Keratinocyte (primary cell): ENCODE results near the gene TMEM161B. TPM values are rescaled to one million over a fixed set of nuclear protein-coding genes. Genes with fewer than 3 reads are reported as not detected.

ENCODE experiments used
- DNase-seq: peaks from one replicate; pipeline ENCODE4 v3.0.0-alpha.2; 2011; ENCODE audit warnings: low read depth, missing footprints, low spot score
- FAIRE-seq: peaks from 2 replicates; lab custom pipeline; 2011; peaks lifted over from hg19 to GRCh38; lab: Jason Lieb, UNC
- H2AFZ ChIP-seq: 2 replicates; pipeline ENCODE4 v1.6.0; 2012; ENCODE audit warnings: low read length, control low read depth, inconsistent platforms; ENCODE audit not compliant: control insufficient read depth
- H3K27ac ChIP-seq: 2 replicates; pipeline ENCODE4 v1.5.1; 2011; ENCODE audit warnings: low read length; ENCODE audit not compliant: control insufficient read depth, insufficient read depth
- H3K27me3 ChIP-seq: 3 replicates; pipeline ENCODE4 v1.6.0; 2011; ENCODE audit warnings: low read length; ENCODE audit not compliant: control insufficient read depth, insufficient read depth; ENCODE audit errors: extremely low read depth
- H3K36me3 ChIP-seq, 2 experiments: 2 replicates in 1 of 2; 3 replicates in 1 of 2; pipeline ENCODE4 v1.5.1; 2011; ENCODE audit warnings: low read length in 2 of 2, mild to moderate bottlenecking in 1 of 2; ENCODE audit not compliant: control insufficient read depth in 2 of 2, insufficient read depth in 2 of 2; ENCODE audit errors: extremely low read depth in 1 of 2
- H3K4me1 ChIP-seq: 3 replicates; pipeline ENCODE4 v1.5.1; 2011; ENCODE audit warnings: low read length; ENCODE audit not compliant: control insufficient read depth, insufficient read depth; ENCODE audit errors: extremely low read depth
- H3K4me2 ChIP-seq: 3 replicates; pipeline ENCODE4 v1.6.0; 2011; ENCODE audit warnings: low read depth, low read length; ENCODE audit not compliant: control insufficient read depth, insufficient read depth; ENCODE audit errors: extremely low read depth
- H3K4me3 ChIP-seq, 3 experiments: fragments of 200-600 bp in 1 of 3; sonication (generic) in 1 of 3; 2 replicates in 2 of 3; 3 replicates in 1 of 3; pipeline ENCODE4 v1.5.1; 2011 to 2016; ENCODE audit warnings: low read length in 3 of 3, mild to moderate bottlenecking in 3 of 3, control low read depth in 2 of 3, inconsistent platforms in 1 of 3, low read depth in 1 of 3, mixed read lengths in 1 of 3, mixed run types in 1 of 3, moderate library complexity in 1 of 3; ENCODE audit not compliant: control insufficient read depth in 2 of 3, insufficient read depth in 2 of 3; ENCODE audit errors: extremely low read depth in 1 of 3
- H3K79me2 ChIP-seq: 2 replicates; pipeline ENCODE4 v1.6.0; 2012; ENCODE audit warnings: low read length; ENCODE audit not compliant: control insufficient read depth, insufficient read depth
- H3K9ac ChIP-seq: 3 replicates; pipeline ENCODE4 v1.6.0; 2011; ENCODE audit warnings: low read length; ENCODE audit not compliant: control insufficient read depth, insufficient read depth; ENCODE audit errors: extremely low read depth
- H3K9me1 ChIP-seq: 3 replicates; pipeline ENCODE4 v1.6.0; 2011; ENCODE audit warnings: low read length; ENCODE audit not compliant: control insufficient read depth, insufficient read depth; ENCODE audit errors: extremely low read depth
- H3K9me3 ChIP-seq: 2 replicates; pipeline ENCODE4 v1.5.1; 2012; ENCODE audit warnings: low read depth, low read length; ENCODE audit not compliant: control insufficient read depth
- H4K20me1 ChIP-seq: 3 replicates; pipeline ENCODE4 v1.6.0; 2011; ENCODE audit warnings: low read length; ENCODE audit not compliant: control insufficient read depth, insufficient read depth; ENCODE audit errors: extremely low read depth
- CTCF ChIP-seq, 3 experiments: IDR thresholded peaks in 1 of 3; conservative IDR thresholded peaks in 1 of 3; optimal IDR thresholded peaks in 1 of 3; 2 replicates in 2 of 3; 3 replicates in 1 of 3; pipeline versions ENCODE3 to v1.5.1; 2011; ENCODE audit warnings: low read length in 3 of 3, mild to moderate bottlenecking in 3 of 3, moderate library complexity in 2 of 3, control low read depth in 1 of 3, inconsistent platforms in 1 of 3; ENCODE audit not compliant: insufficient read depth in 2 of 3; ENCODE audit errors: extremely low read depth in 1 of 3
- EZH2 ChIP-seq: IDR thresholded peaks from one replicate; pipeline ENCODE4 v1.6.1; 2012; ENCODE audit warnings: inconsistent platforms, mild to moderate bottlenecking, low read length, moderate library complexity
- dilution Hi-C: fragments of 300-500 bp; cut with MboI; formaldehyde crosslinking; loops from one replicate; pipeline ENCODE4 v1.7.0; 2020; ENCODE audit warnings: low sequenced_read_pairs; ENCODE audit not compliant: extremely low pct_ligation_motif_present
- polyA plus RNA-seq, 5 experiments: library from polyadenylated mRNA; depleted of rRNA in 3 of 5; stranded (reverse) in 3 of 5; stranded (forward) in 1 of 5; unstranded in 1 of 5; fragments of >200 nt; gene quantifications; 1 replicate in 1 of 5; 2 replicates in 3 of 5; 3 replicates in 1 of 5; pipeline versions ENCODE4 v1.2.1 to v1.2.3, GENCODE V29; 2011 to 2012; ENCODE audit warnings: missing spikeins in 2 of 5, low read depth in 1 of 5, low replicate concordance in 1 of 5

TMEM161B gene
- polyA plus RNA-seq, 1 donor (not counting 4 experiments of a cell fraction or from before 2014, with no cell fraction given), result 18.2 TPM

DNA sequence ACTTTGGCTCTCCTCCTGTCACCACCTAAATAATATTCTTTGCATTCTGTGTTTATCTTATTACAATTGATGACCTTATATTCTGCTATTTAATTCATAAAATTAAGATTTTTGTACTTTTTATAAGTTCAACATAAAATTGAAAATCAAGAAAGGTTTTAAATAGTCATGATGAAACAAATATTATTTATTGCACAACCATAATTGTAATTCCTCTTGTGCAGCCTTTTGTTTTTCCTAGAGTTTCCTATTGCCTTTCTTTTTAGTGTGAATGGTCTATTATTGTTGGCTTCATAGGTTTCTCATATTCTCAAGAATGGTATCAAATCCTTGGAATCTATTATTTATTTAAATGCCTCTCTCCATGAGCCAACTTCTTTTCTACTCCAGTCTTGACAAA lies 117.9 kb downstream of the TMEM161B start:
- Histone ChIP-seq H3K4me3 (no peak overlapping the region), H3K27me3 (peaks cover 10% of the 10 kb centered on the region), H3K4me2 (no peak overlapping the region), H2AFZ (no peak overlapping the region), H3K36me3 (no peaks in the 10 kb centered on the region), H3K79me2 (no peaks in the 10 kb centered on the region), H3K27ac (no peak overlapping the region), H3K9me1 (no peaks in the 10 kb centered on the region), H3K9ac (no peak overlapping the region), H3K9me3 (no peaks in the 10 kb centered on the region), H3K4me1 (no peaks in the 10 kb centered on the region), H4K20me1 (no peaks in the 10 kb centered on the region)
- TF ChIP-seq EZH2 (no peak), CTCF (optimal IDR thresholded peaks at IDR 0.05 in 1 of 3, IDR thresholded peaks at IDR 0.05 in 1 of 3, conservative IDR thresholded peaks at IDR 0.05 in 1 of 3; ENCODE audit: extremely low read depth in 1 of 3, insufficient read depth in 2 of 3, low read length in 3 of 3) (no peak)
- FAIRE-seq (no peak), DNase-seq (no peak)
- dilution Hi-C loops, result no loop called here

DNA sequence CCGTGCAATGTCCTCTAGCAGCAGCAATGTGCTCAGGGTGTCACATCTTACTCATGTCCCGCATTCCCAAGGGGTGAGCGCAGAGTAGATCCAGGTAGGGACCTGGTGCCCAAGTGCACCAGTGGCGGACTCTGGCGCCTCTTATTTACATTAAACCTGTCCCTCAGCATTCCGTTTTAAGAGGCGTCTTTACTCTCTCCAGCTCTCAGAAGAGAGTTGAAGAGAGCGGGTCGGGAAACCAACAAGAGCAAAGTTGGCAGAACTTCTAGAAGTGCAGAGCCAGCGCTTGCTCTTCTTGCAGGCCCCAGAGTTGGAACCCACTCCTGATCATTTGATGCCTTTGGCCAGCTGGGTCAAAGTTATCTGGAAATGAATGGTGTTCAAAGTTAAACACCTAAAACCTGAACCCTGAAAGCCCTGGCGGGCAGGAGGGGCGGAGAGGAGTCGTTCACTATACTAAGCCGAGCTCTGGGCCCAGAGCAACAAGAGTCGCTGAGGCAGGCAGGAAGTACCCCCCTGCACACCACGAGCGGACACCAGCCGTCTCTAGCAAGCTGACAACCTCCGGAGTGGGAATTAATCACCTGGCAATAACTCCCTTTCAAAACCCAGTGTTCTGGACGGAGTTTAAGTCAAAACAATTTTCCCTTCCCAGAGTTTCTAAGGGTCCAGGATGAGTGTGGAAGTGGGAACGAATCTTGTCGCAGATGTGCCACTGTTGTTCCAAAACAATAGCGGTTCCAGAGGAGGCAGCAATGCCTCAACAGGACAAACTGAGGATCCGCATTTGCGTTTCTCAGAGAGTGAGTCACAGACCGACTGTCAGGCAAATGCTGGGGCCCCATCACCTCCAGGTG lies 122.8 kb downstream of the TMEM161B start:
- peak; percentile 64 for TF ChIP-seq EZH2
- no peak for TF ChIP-seq CTCF (optimal IDR thresholded peaks at IDR 0.05 in 1 of 3, IDR thresholded peaks at IDR 0.05 in 1 of 3, conservative IDR thresholded peaks at IDR 0.05 in 1 of 3; ENCODE audit: extremely low read depth in 1 of 3, insufficient read depth in 2 of 3, low read length in 3 of 3)
- Histone ChIP-seq H3K4me1 (peaks cover 13% of the 10 kb centered on the region), H3K4me2 (no peak overlapping the region), H3K79me2 (no peaks in the 10 kb centered on the region), H3K9me3 (no peaks in the 10 kb centered on the region), H3K4me3 (no peak overlapping the region), H2AFZ (no peak overlapping the region), H4K20me1 (no peaks in the 10 kb centered on the region), H3K27ac (no peak overlapping the region), H3K27me3 (peaks cover 53% of the 10 kb centered on the region), H3K9me1 (no peaks in the 10 kb centered on the region), H3K9ac (no peak overlapping the region), H3K36me3 (no peaks in the 10 kb centered on the region)
- DNase-seq, result no peak
- dilution Hi-C loops, result no loop called here
- no peak for FAIRE-seq
